ENCODE measurements around the gene TMEM82. TPM values are rescaled to one million over a fixed set of nuclear protein-coding genes. Genes with fewer than 3 reads are reported as not detected.
A peak's percentile ranks its signal among the peaks of the same experiment; 100 is the strongest.

The TMEM82 gene
- total RNA-seq, 6 experiments from 2014 or later: 15.8 to 33.5 (median 19.1) TPM

DNA sequence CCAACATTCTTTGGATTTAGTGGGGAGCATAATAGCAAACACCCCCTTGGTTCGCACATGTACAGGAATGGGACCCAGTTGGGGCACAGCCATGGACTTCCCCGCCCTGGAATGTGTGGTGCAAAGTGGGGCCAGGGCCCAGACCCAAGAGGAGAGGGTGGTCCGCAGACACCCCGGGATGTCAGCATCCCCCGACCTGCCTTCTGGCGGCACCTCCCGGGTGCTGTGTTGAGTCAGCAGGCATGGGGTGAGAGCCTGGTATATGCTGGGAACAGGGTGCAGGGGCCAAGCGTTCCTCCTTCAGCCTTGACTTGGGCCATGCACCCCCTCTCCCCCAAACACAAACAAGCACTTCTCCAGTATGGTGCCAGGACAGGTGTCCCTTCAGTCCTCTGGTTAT is 43.4 kb downstream of the TMEM82 start:
- no peak for ATAC-seq
- intact Hi-C loops (cut with DNase I): no loop called here

GRCh38 chr1:15786581-15786980 is 44.3 kb downstream of the TMEM82 start:
- no peak overlapping the region for H3K4me3 ChIP-seq
- no peaks in the 10 kb centered on the region for H3K9me3 ChIP-seq
- TF ChIP-seq POLR2A (IDR thresholded peaks at IDR 0.05) (no peak), CTCF (IDR thresholded peaks at IDR 0.05) (no peak)
- WGBS (ENCODE audit: insufficient coverage, low coverage, low lambda C conversion rate, missing lambda C conversion rate): 100% methylated on average over 5 of the region's 10 CpGs
- peaks cover 0 to 3% (median 0%) of the 10 kb centered on the region in 4 donors for H3K4me1 ChIP-seq
- no peaks in the 10 kb centered on the region for H3K36me3 ChIP-seq
- no peak overlapping the region for H3K27ac ChIP-seq
- no peak for ATAC-seq
- H3K27me3 ChIP-seq: no peaks in the 10 kb centered on the region
- DNase-seq: no peak
- intact Hi-C loops (cut with DNase I): no loop called here

More for the DNA sequence above, 43.4 kb downstream of the TMEM82 start:
- H3K9me3 ChIP-seq: no peaks in the 10 kb centered on the region
- peaks cover 0 to 9% (median 3%) of the 10 kb centered on the region in 4 donors for H3K4me1 ChIP-seq
- no peaks in the 10 kb centered on the region for H3K36me3 ChIP-seq
- no peaks in the 10 kb centered on the region for H3K27me3 ChIP-seq
- H3K27ac ChIP-seq: no peak overlapping the region
- WGBS (ENCODE audit: insufficient coverage, low coverage, low lambda C conversion rate, missing lambda C conversion rate): 83% methylated on average over 1 of the region's 8 CpGs
- TF ChIP-seq CTCF (IDR thresholded peaks at IDR 0.05) (no peak), POLR2A (IDR thresholded peaks at IDR 0.05) (no peak)
- DNase-seq: no peak
- no peak overlapping the region for H3K4me3 ChIP-seq

DNA sequence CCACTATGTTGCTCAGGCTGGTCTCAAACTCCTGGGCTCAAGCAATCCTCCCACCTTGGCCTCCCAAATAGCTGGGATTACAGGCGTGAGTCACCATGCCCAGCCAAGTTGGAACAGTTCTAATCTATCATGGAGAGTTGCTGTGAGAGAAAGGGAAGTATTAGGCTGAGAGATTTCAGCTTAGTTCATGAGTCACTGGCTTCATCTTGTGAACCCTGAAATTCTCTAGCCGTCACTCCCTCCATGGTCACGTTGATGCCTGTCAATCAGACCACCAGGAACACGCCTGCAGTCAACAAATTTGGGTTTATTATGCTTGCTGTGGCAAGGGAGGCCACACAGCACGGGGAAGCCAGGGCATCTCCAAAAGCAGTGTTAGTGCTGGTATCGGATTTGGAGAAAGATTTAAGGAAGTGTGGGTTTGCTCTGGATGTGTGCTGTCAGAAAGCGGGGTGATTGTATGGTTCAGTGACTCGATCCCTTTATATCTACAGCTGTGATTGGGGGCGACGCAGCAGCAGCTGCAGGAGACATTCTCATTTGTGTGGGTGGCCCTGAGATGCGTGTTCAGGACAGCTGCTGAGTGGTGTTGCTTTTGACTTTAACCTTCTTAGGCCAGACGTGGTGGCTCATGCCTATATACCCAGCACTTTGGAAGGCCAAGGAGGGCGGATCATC is 46.5 kb downstream of the TMEM82 start:
- peaks cover 0 to 3% (median 0%) of the 10 kb centered on the region in 4 donors for H3K4me1 ChIP-seq
- H3K27ac ChIP-seq: peak overlapping the region in 1 of 3 donors; percentile 40
- DNase-seq (no peak), ATAC-seq (peak in 3 of 4 donors; percentile 3 to 18 (median 7))
- H3K4me3 ChIP-seq: no peak overlapping the region
- no peaks in the 10 kb centered on the region for H3K27me3 ChIP-seq
- TF ChIP-seq CTCF (IDR thresholded peaks at IDR 0.05) (no peak), POLR2A (IDR thresholded peaks at IDR 0.05) (no peak)
- H3K9me3 ChIP-seq: no peaks in the 10 kb centered on the region
- intact Hi-C loops (cut with DNase I): no loop called here
- WGBS (ENCODE audit: insufficient coverage, low coverage, low lambda C conversion rate, missing lambda C conversion rate): 81% methylated on average over 9 of the region's 13 CpGs
- no peaks in the 10 kb centered on the region for H3K36me3 ChIP-seq

- no peaks in the 10 kb centered on the region for H3K36me3 ChIP-seq
- H3K27ac ChIP-seq: peak overlapping the region in 1 of 3 donors; percentile 18
- intact Hi-C loops (cut with DNase I): no loop called here
- H3K4me3 ChIP-seq: no peak overlapping the region
- DNase-seq: no peak
- WGBS (ENCODE audit: insufficient coverage, low coverage, low lambda C conversion rate, missing lambda C conversion rate): 90% methylated on average over 2 of the region's 2 CpGs
- H3K9me3 ChIP-seq: no peaks in the 10 kb centered on the region
- no peak for TF ChIP-seq CTCF (IDR thresholded peaks at IDR 0.05)
- TF ChIP-seq POLR2A (IDR thresholded peaks at IDR 0.05): no peak
- ATAC-seq: no peak
- H3K27me3 ChIP-seq: no peaks in the 10 kb centered on the region
- peaks cover 0 to 39% (median 5%) of the 10 kb centered on the region in 4 donors for H3K4me1 ChIP-seq
Observed at GRCh38 chr1:15796086-15796462, 53.8 kb downstream of the TMEM82 start.

Other genes starting within 250 kb of the TMEM82 start
- 1 to 10 TPM; 2.3 to 9.0 (median 8.2) TPM for gene CASP9, start 218.3 kb upstream of the TMEM82 start, total RNA-seq
- gene DNAJC16, start 215.7 kb upstream of the TMEM82 start, total RNA-seq: 10 to 100 TPM in 4 of 6 experiments, 1 to 10 TPM in 2; 8.4 to 15.0 (median 11.9) TPM
- gene AGMAT, start 157.4 kb upstream of the TMEM82 start, total RNA-seq: 10 to 100 TPM; 49.4 to 79.9 (median 66.1) TPM
- gene DDI2, start 125.0 kb upstream of the TMEM82 start, total RNA-seq: 10 to 100 TPM; 24.9 to 70.0 (median 42.9) TPM
- gene PLEKHM2, start 58.2 kb upstream of the TMEM82 start, total RNA-seq: 10 to 100 TPM; 15.6 to 27.9 (median 20.2) TPM
- gene SLC25A34, start 6.2 kb upstream of the TMEM82 start, total RNA-seq: 10 to 100 TPM in 1 of 6 experiments, 1 to 10 TPM in 4, under 1 TPM in 1; 0.69 to 11.6 (median 3.2) TPM
- gene FBLIM1, start 16.3 kb downstream of the TMEM82 start, total RNA-seq: 10 to 100 TPM in 1 of 6 experiments, 1 to 10 TPM in 5; 4.0 to 13.1 (median 6.0) TPM
- gene UQCRHL, start 65.2 kb downstream of the TMEM82 start, total RNA-seq: 1 to 10 TPM in 2 of 6 experiments, under 1 TPM in 4; 0.42 to 1.1 (median 0.51) TPM
- gene SPEN, start 105.2 kb downstream of the TMEM82 start, total RNA-seq: 10 to 100 TPM; 13.5 to 33.7 (median 23.2) TPM
- gene ZBTB17, start 233.6 kb downstream of the TMEM82 start, total RNA-seq: 10 to 100 TPM in 4 of 6 experiments, 1 to 10 TPM in 2; 9.2 to 13.3 (median 11.0) TPM

Data from right lobe of liver (tissue), 6 donors.